Trophoblast cell (in vitro differentiated cells and primary cell): Measurements from ENCODE around the gene RPL10.
A peak's percentile ranks its signal among the peaks of the same experiment; 100 is the strongest.

Source experiments
- DNase-seq, 2 donors: peaks; one replicate each; pipeline ENCODE4 v3.0.0-alpha.2; 2016
- H2AFZ ChIP-seq: 2 replicates; pipeline ENCODE4 v1.6.1; 2013; ENCODE audit warnings: low read length, moderate library complexity, mild to moderate bottlenecking; ENCODE audit not compliant: insufficient read depth, poor library complexity
- H2AK5ac ChIP-seq: 2 replicates; pipeline ENCODE4 v1.6.1; 2013; ENCODE audit warnings: mild to moderate bottlenecking, low read length
- H2BK120ac ChIP-seq: 2 replicates; pipeline ENCODE4 v1.6.1; 2013; ENCODE audit warnings: low read length, mild to moderate bottlenecking, moderate library complexity; ENCODE audit not compliant: insufficient read depth, poor library complexity
- H2BK12ac ChIP-seq: 2 replicates; pipeline ENCODE4 v1.6.1; 2013; ENCODE audit warnings: mild to moderate bottlenecking, low read length, moderate library complexity
- H2BK5ac ChIP-seq: 2 replicates; pipeline ENCODE4 v1.6.1; 2013; ENCODE audit warnings: low read length, low read depth, moderate library complexity, mild to moderate bottlenecking; ENCODE audit not compliant: poor library complexity
- H3K14ac ChIP-seq: 2 replicates; pipeline ENCODE4 v1.6.1; 2013; ENCODE audit warnings: mild to moderate bottlenecking, low read length
- H3K18ac ChIP-seq: 2 replicates; pipeline ENCODE4 v1.6.1; 2013; ENCODE audit warnings: mild to moderate bottlenecking, low read length
- H3K23ac ChIP-seq: 2 replicates; pipeline ENCODE4 v1.6.1; 2013; ENCODE audit warnings: low read length
- H3K27ac ChIP-seq: 2 replicates; pipeline ENCODE4 v1.5.1; 2013; ENCODE audit warnings: low read depth, mild to moderate bottlenecking, inconsistent platforms, low read length, moderate library complexity
- H3K27me3 ChIP-seq: 2 replicates; pipeline ENCODE4 v1.6.1; 2013; ENCODE audit warnings: inconsistent platforms, mild to moderate bottlenecking, low read length, moderate library complexity; ENCODE audit not compliant: insufficient read depth
- H3K36me3 ChIP-seq, 2 experiments: 1 replicate in 1 of 2; 2 replicates in 1 of 2; pipeline ENCODE4 v1.6.1; 2013; ENCODE audit warnings: low read length in 2 of 2, mild to moderate bottlenecking in 2 of 2, moderate library complexity in 1 of 2; ENCODE audit not compliant: insufficient read depth in 2 of 2, control insufficient read depth in 1 of 2
- H3K4ac ChIP-seq: 2 replicates; pipeline ENCODE4 v1.6.1; 2013; ENCODE audit warnings: low read depth, mild to moderate bottlenecking, low read length, moderate library complexity
- H3K4me1 ChIP-seq, 2 experiments: 1 replicate in 1 of 2; 2 replicates in 1 of 2; pipeline ENCODE4 v1.6.1; 2013; ENCODE audit warnings: low read length in 2 of 2, mild to moderate bottlenecking in 2 of 2, moderate library complexity in 1 of 2; ENCODE audit not compliant: insufficient read depth in 2 of 2, control insufficient read depth in 1 of 2
- H3K4me2 ChIP-seq: 2 replicates; pipeline ENCODE4 v1.6.1; 2013; ENCODE audit warnings: inconsistent platforms, mild to moderate bottlenecking, low read length, moderate library complexity
- H3K4me3 ChIP-seq: 2 replicates; pipeline ENCODE4 v1.5.1; 2013; ENCODE audit warnings: mild to moderate bottlenecking, low read depth, low read length, inconsistent platforms
- H3K79me1 ChIP-seq: one replicate; pipeline ENCODE4 v1.6.1; 2013; ENCODE audit warnings: low read length
- H3K79me2 ChIP-seq: 2 replicates; pipeline ENCODE4 v1.6.1; 2013; ENCODE audit warnings: low read length, mild to moderate bottlenecking; ENCODE audit not compliant: control insufficient read depth, insufficient read depth, poor library complexity
- H3K9ac ChIP-seq: 2 replicates; pipeline ENCODE4 v1.6.1; 2013; ENCODE audit warnings: mild to moderate bottlenecking, low read length
- H3K9me3 ChIP-seq: 2 replicates; pipeline ENCODE4 v1.6.1; 2013; ENCODE audit warnings: low read depth, mild to moderate bottlenecking, control low read depth, inconsistent platforms, low read length; ENCODE audit not compliant: insufficient read depth
- H4K12ac ChIP-seq: 2 replicates; pipeline ENCODE4 v1.6.1; 2013; ENCODE audit warnings: low read depth, mild to moderate bottlenecking, low read length, moderate library complexity
- H4K8ac ChIP-seq: 2 replicates; pipeline ENCODE4 v1.6.1; 2013; ENCODE audit warnings: low read depth, mild to moderate bottlenecking, low read length, moderate library complexity
- H4K91ac ChIP-seq: one replicate; pipeline ENCODE4 v1.6.1; 2013; ENCODE audit warnings: low read depth, mild to moderate bottlenecking, low read length, moderate library complexity
- WGBS: extraction: QIAGEN DNeasy Blood & Tissue Kit; methylation state at CpG from one replicate; pipeline ENCODE4 v1.1.7; 2013; ENCODE audit warnings: missing lambda C conversion rate; ENCODE audit not compliant: insufficient read length, insufficient coverage; ENCODE audit errors: extremely low coverage; 5-methylcytosine and 5-hydroxymethylcytosine counted together

Gene RPL10

GRCh38 chrX:154408659-154409221 lies 10.6 kb downstream of the RPL10 start:
- H4K91ac ChIP-seq = peak overlapping the region; percentile 85
- no peak overlapping the region for H3K4me3 ChIP-seq
- H3K27ac ChIP-seq = peak overlapping the region; percentile 69
- peaks cover 9 to 14% of the 10 kb centered on the region in 2 experiments for H3K4me1 ChIP-seq
- peak overlapping the region; percentile 60 for H2BK120ac ChIP-seq
- no CpG with 5 or more reads among the region's 10 CpGs for WGBS
- H3K4me2 ChIP-seq = peak overlapping the region; percentile 71
- peak overlapping the region; percentile 75 for H3K9ac ChIP-seq
- H2AFZ ChIP-seq = no peak overlapping the region
- H3K4ac ChIP-seq = peak overlapping the region; percentile 39
- peak overlapping the region; percentile 78 for H2BK5ac ChIP-seq
- no peak overlapping the region for H3K23ac ChIP-seq
- peak overlapping the region; percentile 46 for H2BK12ac ChIP-seq
- H3K27me3 ChIP-seq = no peaks in the 10 kb centered on the region
- H3K18ac ChIP-seq = peak overlapping the region; percentile 72
- no peaks in the 10 kb centered on the region for H3K9me3 ChIP-seq
- peak overlapping the region; percentile 69 for H2AK5ac ChIP-seq
- H3K14ac ChIP-seq = peak overlapping the region; percentile 75
- H3K79me2 ChIP-seq = peaks cover 11% of the 10 kb centered on the region
- peaks cover 0 to 4% of the 10 kb centered on the region in 2 experiments for H3K36me3 ChIP-seq
- H3K79me1 ChIP-seq = peaks cover 9% of the 10 kb centered on the region
- DNase-seq = no peak
- peak overlapping the region; percentile 55 for H4K8ac ChIP-seq
- H4K12ac ChIP-seq = no peak overlapping the region

GRCh38 chrX:154409222-154409871 lies 11.2 kb downstream of the RPL10 start, which contains the start of gene DNASE1L1:
TSS of gene DNASE1L1 (minus strand) at chrX:154409254. CDS start at chrX:154405568, 3,686 bp downstream.
- Histone ChIP-seq H2AFZ (peak within 1 kb of the TSS; percentile 63), H3K27me3 (no peaks in the 10 kb centered on the region), H3K79me1 (peaks cover 9% of the 10 kb centered on the region), H3K4me1 (peaks cover 9 to 14% of the 10 kb centered on the region in 2 experiments), H4K8ac (peak within 1 kb of the TSS; percentile 80), H2BK120ac (peak within 1 kb of the TSS; percentile 97), H3K4me3 (peak within 1 kb of the TSS; percentile 53), H4K12ac (peak within 1 kb of the TSS; percentile 83), H3K23ac (no peak within 1 kb of the TSS), H3K27ac (peak within 1 kb of the TSS; percentile 93), H3K4ac (peak within 1 kb of the TSS; percentile 39), H2AK5ac (peak within 1 kb of the TSS; percentile 93), H2BK5ac (peak within 1 kb of the TSS; percentile 78), H3K79me2 (peaks cover 11% of the 10 kb centered on the region), H3K18ac (peak within 1 kb of the TSS; percentile 84), H3K36me3 (peaks cover 0 to 4% of the 10 kb centered on the region in 2 experiments), H4K91ac (peak within 1 kb of the TSS; percentile 93), H3K9ac (peak within 1 kb of the TSS; percentile 75), H3K9me3 (no peaks in the 10 kb centered on the region), H3K14ac (peak within 1 kb of the TSS; percentile 90), H2BK12ac (peak within 1 kb of the TSS; percentile 94), H3K4me2 (peak within 1 kb of the TSS; percentile 71)
- peak; percentile 78 for DNase-seq
- no CpG with 5 or more reads among the region's 26 CpGs for whole genome bisulfite sequencing

- no peaks in the 10 kb centered on the region for H3K9me3 ChIP-seq
- peaks cover 0 to 4% of the 10 kb centered on the region in 2 experiments for H3K36me3 ChIP-seq
- H2AFZ ChIP-seq = peak overlapping the region; percentile 17
- peaks cover 9% of the 10 kb centered on the region for H3K79me1 ChIP-seq
- H3K27me3 ChIP-seq = no peaks in the 10 kb centered on the region
- H3K4me1 ChIP-seq = peaks cover 9 to 14% of the 10 kb centered on the region in 2 experiments
- peaks cover 11% of the 10 kb centered on the region for H3K79me2 ChIP-seq
- H3K4me2 ChIP-seq = peak overlapping the region; percentile 94
- H3K9ac ChIP-seq = peak overlapping the region; percentile 87
- peak overlapping the region; percentile 87 for H3K27ac ChIP-seq
- peak overlapping the region; percentile 99 for H4K8ac ChIP-seq
- peak overlapping the region; percentile 90 for H4K91ac ChIP-seq
- peak overlapping the region; percentile 94 for H3K14ac ChIP-seq
- H2AK5ac ChIP-seq = peak overlapping the region; percentile 99
- WGBS = no CpG with 5 or more reads among the region's 29 CpGs
- H2BK120ac ChIP-seq = peak overlapping the region; percentile 86
- H4K12ac ChIP-seq = peak overlapping the region; percentile 92
- peak overlapping the region; percentile 72 for H3K4ac ChIP-seq
- H2BK12ac ChIP-seq = no peak overlapping the region
- H2BK5ac ChIP-seq = peak overlapping the region; percentile 95
- H3K4me3 ChIP-seq = peak overlapping the region; percentile 84
- H3K18ac ChIP-seq = peak overlapping the region; percentile 95
- peak in 1 of 2 donors; percentile 30 for DNase-seq
- H3K23ac ChIP-seq = no peak overlapping the region
These were observed 13.8 kb downstream of the RPL10 start for GRCh38 chrX:154411981-154412340.

- WGBS = no CpG with 5 or more reads among the region's 4 CpGs
These were observed 14.3 kb downstream of the RPL10 start for GRCh38 chrX:154412468-154412867.

More at GRCh38 chrX:154412468-154412867, 14.3 kb downstream of the RPL10 start:
- Histone ChIP-seq H3K18ac (no peak overlapping the region), H3K9me3 (no peaks in the 10 kb centered on the region), H3K79me1 (peaks cover 9% of the 10 kb centered on the region), H3K4me3 (no peak overlapping the region), H3K4ac (no peak overlapping the region), H4K91ac (peak overlapping the region; percentile 43), H2AK5ac (no peak overlapping the region), H4K12ac (peak overlapping the region; percentile 92), H3K27ac (no peak overlapping the region), H2AFZ (no peak overlapping the region), H3K14ac (no peak overlapping the region), H2BK120ac (no peak overlapping the region), H3K9ac (no peak overlapping the region), H3K36me3 (peaks cover 0 to 4% of the 10 kb centered on the region in 2 experiments), H3K4me1 (peaks cover 9 to 14% of the 10 kb centered on the region in 2 experiments), H3K27me3 (no peaks in the 10 kb centered on the region), H3K79me2 (peaks cover 11% of the 10 kb centered on the region), H2BK5ac (no peak overlapping the region), H3K23ac (no peak overlapping the region), H4K8ac (peak overlapping the region; percentile 6), H3K4me2 (peak overlapping the region; percentile 94), H2BK12ac (no peak overlapping the region)
- no peak for DNase-seq
